Stomach (tissue), 9 donors: ENCODE results near the gene SLCO6A1. TPM values are rescaled to one million over a fixed set of nuclear protein-coding genes. Genes with fewer than 3 reads are reported as not detected.
A peak's percentile ranks its signal among the peaks of the same experiment; 100 is the strongest.

Source experiments
- DNase-seq, 2 donors: peaks; one replicate each; pipeline versions ENCODE4 v3.0.0 to v3.0.0-alpha.2; 2013 to 2019
- H3K27ac ChIP-seq, 5 donors: fragments of 200-600 bp in 4 of 5; sonication (generic) in 4 of 5; one replicate each; pipeline ENCODE4 v1.5.1; 2013 to 2019; ENCODE audit warnings: mild to moderate bottlenecking in 1 of 5, moderate library complexity in 1 of 5
- H3K27me3 ChIP-seq, 3 donors: fragments of 200-600 bp; sonication (generic); one replicate each; pipeline ENCODE4 v1.5.1; 2017 to 2019; ENCODE audit warnings: mixed run types in 1 of 3
- H3K36me3 ChIP-seq, 4 donors: fragments of 200-600 bp; sonication (generic); 1 replicate in 3 of 4; 2 replicates in 1 of 4; pipeline ENCODE4 v1.5.1; 2016 to 2019
- H3K4me1 ChIP-seq, 4 donors: fragments of 200-600 bp; sonication (generic); one replicate each; pipeline ENCODE4 v1.5.1; 2016 to 2019
- H3K4me3 ChIP-seq, 4 donors: fragments of 200-600 bp; sonication (generic) in 3 of 4; one replicate each; pipeline ENCODE4 v1.5.1; 2016 to 2019; ENCODE audit warnings: mild to moderate bottlenecking in 1 of 4
- H3K9me3 ChIP-seq, 4 donors: fragments of 200-600 bp; sonication (generic); one replicate each; pipeline ENCODE4 v1.5.1; 2016 to 2019
- CTCF ChIP-seq, 7 experiments: fragments of 450-650 bp in 4 of 7; fragments of 200-600 bp in 3 of 7; sonication (generic) in 3 of 7; IDR thresholded peaks; one replicate each; pipeline ENCODE4 v1.5.1; 2016 to 2019; ENCODE audit warnings: antibody characterized with exemption in 7 of 7, control low read depth in 2 of 7, mild to moderate bottlenecking in 1 of 7
- EP300 ChIP-seq: sonication (generic); formaldehyde crosslinking; IDR thresholded peaks from one replicate; pipeline ENCODE4 v1.6.1; 2017; ENCODE audit warnings: antibody characterized with exemption
- POLR2A ChIP-seq, 4 donors: fragments of 450-650 bp; IDR thresholded peaks; one replicate each; pipeline ENCODE4 v1.6.1; 2016; ENCODE audit warnings: antibody characterized with exemption in 4 of 4, control low read depth in 2 of 4, mild to moderate bottlenecking in 1 of 4, moderate library complexity in 1 of 4
- POLR2AphosphoS5 ChIP-seq, 3 donors: sonication (generic); formaldehyde crosslinking; IDR thresholded peaks; one replicate each; pipeline ENCODE4 v1.6.1; 2016; ENCODE audit warnings: antibody characterized with exemption in 3 of 3
- WGBS, 5 donors: extraction: QIAGEN DNeasy Blood & Tissue Kit in 3 of 5; methylation state at CpG; one replicate each; pipeline versions ENCODE4 v1.1.5 to v1.1.7; 2013 to 2018; 5-methylcytosine and 5-hydroxymethylcytosine counted together
- intact Hi-C: fragments of 100-400 bp; cut with DNase I; formaldehyde crosslinking; loops from one replicate; pipeline ENCODE4 v1.15.1; 2023; ENCODE audit warnings: low total_unique reads
- polyA plus RNA-seq, 3 donors: library from polyadenylated mRNA; stranded (reverse); fragments of 200-250 nt; gene quantifications; one replicate each; pipeline ENCODE4 v1.2.3, GENCODE V29; 2013
- total RNA-seq, 5 donors: library from RNA; depleted of rRNA; stranded (reverse); fragments of >200 nt; gene quantifications; one replicate each; pipeline versions ENCODE4 v1.1.0 to v1.2.3, GENCODE V29; 2014 to 2016
- donor health status: healthy with polysubstance abuse.
- donor health status: Bipolar disorder and iron deficiency.
- donor health status: healthy.

SLCO6A1 gene
- total and polyA plus RNA-seq, 8 donors = not detected

DNA sequence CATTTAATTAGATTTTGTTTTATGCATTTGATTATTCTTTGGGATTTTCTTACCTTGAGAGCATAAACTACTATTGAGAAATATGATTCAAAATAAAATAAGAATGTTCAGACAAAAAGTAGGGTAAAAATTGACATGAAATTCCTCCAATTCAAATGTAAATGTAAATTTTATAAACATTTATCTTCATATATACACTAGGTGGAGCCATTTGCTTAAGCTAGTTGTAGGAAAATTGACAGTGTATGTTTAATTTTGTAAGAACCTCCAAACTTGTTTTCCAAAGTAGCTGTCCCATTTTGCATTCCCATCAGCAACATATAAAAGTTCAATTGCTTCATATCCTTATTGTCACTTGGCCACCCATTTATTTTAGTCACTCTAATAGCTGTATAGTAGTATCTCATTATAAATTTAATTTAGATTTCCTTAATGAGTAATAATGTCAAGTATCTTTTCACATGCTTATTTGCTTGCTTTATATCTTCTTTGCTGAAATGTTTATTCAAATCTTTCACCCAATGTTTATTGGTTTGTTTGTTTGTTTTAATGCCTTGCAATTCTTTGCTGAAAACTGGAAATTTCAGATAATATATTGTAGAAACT lies 37.6 kb upstream of the SLCO6A1 start:
- DNase-seq = peak in 1 of 2 donors; percentile 30
- H3K9me3 ChIP-seq = no peaks in the 10 kb centered on the region
- TF ChIP-seq POLR2A (IDR thresholded peaks at IDR 0.05) (no peak), CTCF (IDR thresholded peaks at IDR 0.05) (no peak), EP300 (no peak), POLR2AphosphoS5 (IDR thresholded peaks at IDR 0.05) (no peak)
- intact Hi-C loops = no loop called here
- no peaks in the 10 kb centered on the region for H3K4me1 ChIP-seq
- H3K4me3 ChIP-seq = no peak overlapping the region
- no peaks in the 10 kb centered on the region for H3K27me3 ChIP-seq
- no peaks in the 10 kb centered on the region for H3K36me3 ChIP-seq
- no peak overlapping the region for H3K27ac ChIP-seq

GRCh38 chr5:102532123-102532522 lies 33.3 kb upstream of the SLCO6A1 start:
- Histone ChIP-seq H3K36me3 (no peaks in the 10 kb centered on the region), H3K9me3 (no peaks in the 10 kb centered on the region), H3K4me1 (no peaks in the 10 kb centered on the region), H3K27me3 (no peaks in the 10 kb centered on the region), H3K4me3 (no peak overlapping the region), H3K27ac (no peak overlapping the region)
- DNase-seq = peak in 1 of 2 donors; percentile 77
- TF ChIP-seq EP300 = no peak
- TF ChIP-seq CTCF (IDR thresholded peaks at IDR 0.05) = no peak
- no peak for TF ChIP-seq POLR2A (IDR thresholded peaks at IDR 0.05)
- TF ChIP-seq POLR2AphosphoS5 (IDR thresholded peaks at IDR 0.05) = no peak
- intact Hi-C loops = no loop called here
- 57 to 79% (median 69%) methylated on average over 4 of the region's 4 CpGs for WGBS, 5 donors

DNA sequence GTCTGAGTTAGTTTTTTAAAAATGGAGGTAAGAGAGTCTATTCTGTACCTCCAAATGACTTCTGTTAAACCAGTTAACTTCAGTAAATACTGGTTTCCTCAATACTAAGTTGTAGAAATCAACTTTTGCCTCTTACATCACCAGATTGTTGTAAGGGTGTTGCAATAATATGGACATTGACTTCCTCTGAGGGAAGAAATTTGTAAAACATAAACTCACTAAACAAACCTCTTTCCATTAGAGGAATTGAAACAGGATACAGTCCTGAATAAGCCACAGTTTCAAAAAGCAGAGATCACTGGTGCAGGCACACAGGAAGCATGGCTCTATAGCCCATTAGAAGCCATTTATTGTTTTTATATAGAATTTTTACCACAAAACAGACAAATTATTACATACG lies 32.7 kb upstream of the SLCO6A1 start:
- 74 to 94% (median 90%) methylated on average over 1 of the region's 1 CpG for WGBS, 5 donors
- DNase-seq = peak in 1 of 2 donors; percentile 23
- Histone ChIP-seq H3K27ac (no peak overlapping the region), H3K4me3 (no peak overlapping the region), H3K9me3 (no peaks in the 10 kb centered on the region), H3K27me3 (no peaks in the 10 kb centered on the region), H3K4me1 (no peaks in the 10 kb centered on the region), H3K36me3 (no peaks in the 10 kb centered on the region)
- intact Hi-C loops = no loop called here
- TF ChIP-seq CTCF (IDR thresholded peaks at IDR 0.05) (no peak), POLR2AphosphoS5 (IDR thresholded peaks at IDR 0.05) (no peak), POLR2A (IDR thresholded peaks at IDR 0.05) (no peak), EP300 (no peak)

DNA sequence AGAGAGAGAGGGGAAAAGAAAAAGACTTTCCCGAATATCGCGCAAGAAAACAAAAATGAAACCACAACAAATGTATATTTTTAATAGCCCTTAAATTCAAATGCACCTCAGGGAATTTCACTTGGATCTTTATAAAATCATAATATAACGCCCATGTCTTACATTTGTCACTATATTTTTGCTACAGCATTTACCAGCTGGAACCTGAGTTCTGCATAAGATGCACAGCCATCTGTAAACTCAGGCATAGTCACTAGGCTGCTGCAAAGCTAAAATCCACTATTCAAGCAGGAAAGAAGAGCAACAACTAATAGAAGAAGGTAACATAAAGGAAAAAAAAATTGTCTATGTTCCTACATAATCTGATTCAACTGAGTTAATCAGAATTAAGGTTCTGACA lies 30.6 kb upstream of the SLCO6A1 start:
- TF ChIP-seq POLR2AphosphoS5 (IDR thresholded peaks at IDR 0.05) = no peak
- no peak for TF ChIP-seq POLR2A (IDR thresholded peaks at IDR 0.05)
- TF ChIP-seq CTCF (IDR thresholded peaks at IDR 0.05) = no peak
- no peak for TF ChIP-seq EP300
- intact Hi-C loops = no loop called here
- no peaks in the 10 kb centered on the region for H3K4me1 ChIP-seq
- DNase-seq = no peak
- H3K9me3 ChIP-seq = peaks cover 0 to 5% (median 0%) of the 10 kb centered on the region in 4 donors
- 75 to 86% (median 77%) methylated on average over 4 of the region's 4 CpGs for WGBS, 5 donors
- no peaks in the 10 kb centered on the region for H3K27me3 ChIP-seq
- H3K36me3 ChIP-seq = no peaks in the 10 kb centered on the region
- H3K4me3 ChIP-seq = no peak overlapping the region
- H3K27ac ChIP-seq = no peak overlapping the region
